CD4-positive, alpha-beta T cell treated with Interleukin-15 for 4 hours (primary cell): Measurements from ENCODE around the gene MAP6.

Experiments used
- DNase-seq: peaks from one replicate; pipeline ENCODE4 v3.0.0-alpha.2; 2020; ENCODE audit warnings: low spot score

The MAP6 gene

DNA sequence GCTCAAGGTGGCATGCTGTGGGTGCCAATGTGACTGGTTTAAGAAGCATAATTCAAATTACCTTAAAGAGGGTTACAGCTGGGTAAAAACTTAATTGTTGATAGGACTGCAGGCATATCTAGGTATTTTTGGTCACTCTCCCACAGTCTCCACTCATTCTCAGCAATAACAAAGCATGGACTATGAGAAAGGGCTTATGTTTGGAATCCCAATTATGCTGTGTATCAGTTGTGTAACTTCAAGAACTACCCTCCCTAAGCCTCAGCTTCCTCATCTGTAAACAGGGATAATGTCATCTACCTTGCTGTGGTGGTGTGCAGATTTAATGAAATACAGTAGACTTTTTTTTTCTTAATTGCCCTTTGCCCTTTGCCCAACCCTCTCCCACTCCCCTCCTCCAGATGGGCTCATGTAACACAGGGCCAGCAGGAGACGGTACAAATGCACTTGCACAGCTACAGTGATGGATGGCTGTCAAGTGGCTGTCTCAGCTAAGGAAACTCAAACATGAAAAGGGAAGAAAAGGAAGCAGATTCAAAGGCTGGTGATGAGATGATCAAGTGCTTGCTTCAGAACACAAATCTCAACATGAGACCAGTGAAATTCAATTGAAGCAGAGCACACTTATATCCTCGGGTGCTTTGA lies 37.6 kb downstream of the MAP6 start:
- DNase-seq: no peak

DNA sequence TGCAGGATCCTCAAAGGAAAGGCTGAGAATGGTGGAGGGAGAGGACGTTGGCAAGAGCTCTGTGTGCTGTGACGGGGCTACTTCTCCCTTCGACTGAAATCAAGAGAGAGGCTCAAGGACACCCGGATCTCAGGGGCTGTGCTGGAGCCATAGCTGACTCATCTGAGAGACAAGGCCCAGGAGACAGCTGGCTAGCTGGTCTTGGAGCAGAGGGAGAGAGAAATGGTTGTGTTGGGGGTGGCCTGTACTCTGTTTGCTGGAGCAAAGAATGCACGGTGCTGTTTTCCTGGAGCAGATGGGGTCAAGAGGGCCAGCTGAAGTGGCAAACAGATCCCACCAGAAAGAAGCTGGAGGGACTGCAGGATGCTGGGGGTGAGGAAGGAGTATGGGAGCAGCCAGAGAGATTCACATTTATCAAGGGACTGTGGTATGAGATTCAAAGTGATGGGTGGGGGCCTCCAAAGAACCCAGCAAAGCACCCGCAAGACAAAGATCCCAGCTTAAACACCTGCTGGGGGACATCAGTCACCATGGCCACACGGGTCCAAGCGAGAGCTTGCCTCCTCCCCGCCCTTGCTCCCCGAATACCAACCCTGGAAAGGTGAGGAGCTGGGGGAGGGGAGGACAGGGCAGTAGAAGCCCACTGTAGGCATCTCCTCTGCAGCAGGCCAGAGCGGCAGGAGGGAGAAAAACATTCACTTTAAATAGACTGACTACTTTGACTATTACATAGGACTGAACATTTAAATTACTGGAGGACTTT lies 40.8 kb downstream of the MAP6 start:
- no peak for DNase-seq

DNA sequence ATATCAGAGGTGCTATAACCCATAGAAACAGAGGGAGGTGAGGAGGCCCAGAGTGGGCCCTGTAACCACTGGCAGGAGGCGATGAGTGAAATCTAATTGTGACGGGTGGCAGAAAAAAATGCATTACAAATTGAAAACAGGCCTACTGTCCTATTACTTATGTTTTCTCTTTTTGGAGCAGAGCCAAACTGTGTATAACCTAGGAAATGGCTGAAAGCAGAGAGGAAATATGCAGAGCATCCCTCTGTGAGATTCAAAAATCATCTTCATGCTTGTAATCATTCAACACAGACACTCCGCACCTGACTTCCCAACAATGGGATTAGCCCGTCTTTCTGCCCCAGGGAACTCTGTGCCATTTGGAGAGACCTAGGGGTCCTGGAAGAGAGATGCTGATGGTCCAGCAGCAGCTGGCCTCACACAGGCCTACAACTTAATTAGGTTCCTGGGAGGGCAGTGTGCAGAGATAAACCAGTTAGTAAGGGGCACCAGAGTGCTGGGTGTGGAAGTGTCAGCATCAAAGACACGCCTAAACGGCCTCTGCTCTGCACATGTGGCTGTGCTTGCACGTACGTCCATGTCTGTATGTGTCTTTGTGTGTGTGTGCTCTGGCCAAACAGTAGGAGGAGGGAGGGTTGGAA lies 41.8 kb downstream of the MAP6 start:
- DNase-seq: no peak

DNA sequence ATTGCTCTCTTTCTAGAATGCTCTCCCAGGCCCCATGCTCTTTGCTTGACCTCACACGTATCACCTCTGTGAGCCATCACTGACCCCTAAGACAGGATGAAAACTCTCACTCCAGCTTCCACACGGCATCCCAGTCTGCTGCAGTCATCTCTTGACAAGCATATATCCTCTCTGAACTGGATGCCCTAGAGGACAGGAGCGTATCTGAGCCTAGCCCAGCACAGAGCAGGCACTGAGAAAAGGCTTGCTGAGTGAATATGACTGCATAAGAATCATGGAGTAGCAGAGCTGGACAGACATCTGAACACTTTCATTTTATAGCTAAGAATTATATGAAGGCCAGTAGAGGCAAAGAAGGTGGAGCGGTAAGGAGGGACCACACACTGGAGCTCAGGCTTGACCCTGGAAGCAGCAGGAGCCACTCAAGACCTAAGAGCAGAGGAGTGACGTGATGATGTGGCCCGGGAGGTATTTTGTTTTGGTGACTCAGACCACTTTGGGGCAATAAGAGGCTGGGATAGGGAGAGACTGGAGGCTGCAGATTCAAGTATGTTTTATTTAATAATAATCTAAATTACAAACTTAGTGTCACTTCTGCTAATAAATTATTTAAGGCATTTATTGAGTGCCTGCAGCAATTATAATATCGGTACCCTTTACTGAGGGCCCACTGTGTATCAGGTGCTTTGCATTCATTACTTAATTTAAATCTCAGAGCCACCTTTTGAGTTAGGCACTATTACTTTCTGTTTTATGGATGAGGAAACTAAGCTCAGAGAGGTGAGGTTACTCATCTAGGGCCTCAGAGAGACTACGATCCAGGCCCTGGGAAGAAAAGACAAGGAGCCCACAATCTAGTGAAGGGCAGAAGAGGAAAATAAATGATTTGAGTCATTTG lies 42.6 kb downstream of the MAP6 start:
- no peak for DNase-seq

DNA sequence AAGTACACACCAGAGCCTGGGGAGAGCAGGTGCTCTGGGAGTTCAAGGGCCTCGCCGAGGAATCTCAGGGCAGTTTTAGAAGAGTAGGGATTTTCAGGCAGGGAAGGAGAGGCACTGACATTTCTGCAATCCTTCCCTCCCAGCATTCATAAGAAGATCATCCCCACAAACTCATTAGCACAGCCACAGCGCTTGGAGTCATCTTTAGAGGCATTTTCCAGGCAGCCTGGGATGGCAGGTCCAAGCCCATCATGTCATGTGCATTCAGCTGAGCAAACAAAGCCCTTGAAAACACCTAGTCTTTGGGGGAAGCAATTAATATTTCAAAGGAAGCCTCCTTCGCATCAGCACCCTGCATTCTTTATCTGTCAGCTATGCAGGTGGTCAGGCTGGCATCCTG lies 43.8 kb downstream of the MAP6 start:
- no peak for DNase-seq

DNA sequence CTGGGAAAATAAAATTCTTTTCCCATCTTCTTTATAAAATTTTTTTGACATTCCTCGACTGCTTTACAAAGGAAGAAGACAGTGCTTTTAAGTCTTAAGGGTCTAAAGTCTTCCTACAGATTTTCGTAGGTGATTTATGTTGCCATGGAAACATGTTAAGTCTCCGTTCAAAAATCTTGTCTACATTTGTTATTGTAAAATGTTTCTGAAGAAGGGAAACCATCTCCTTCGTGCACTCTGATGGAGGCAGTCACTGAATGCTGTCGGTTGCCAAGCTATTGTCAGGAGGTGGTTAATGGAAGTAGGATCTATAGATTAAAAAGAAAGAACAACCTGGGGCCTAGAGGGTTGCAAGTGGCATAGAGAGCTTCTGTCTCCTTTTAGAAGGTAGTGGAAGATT lies 52.6 kb downstream of the MAP6 start:
- DNase-seq: no peak

DNA sequence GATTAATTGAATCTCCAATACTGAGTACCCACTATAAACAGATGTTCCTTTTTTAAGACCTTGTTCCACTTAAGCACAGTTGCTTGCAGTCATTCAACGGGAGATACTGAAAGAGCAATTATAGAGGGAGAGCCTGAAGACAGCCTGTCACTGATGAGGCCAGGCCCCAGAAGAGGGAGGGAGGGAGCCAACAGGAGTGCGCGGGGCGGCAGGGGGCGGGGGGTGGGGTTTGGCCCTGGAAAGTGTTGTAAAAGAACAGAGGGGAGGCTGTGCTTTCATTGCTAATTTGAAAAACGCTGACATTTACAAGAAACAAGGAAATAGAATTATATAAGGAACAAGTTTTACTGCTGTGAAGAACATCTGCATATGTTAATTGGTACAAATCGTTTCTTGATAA lies 53.1 kb downstream of the MAP6 start:
- DNase-seq: no peak

DNA sequence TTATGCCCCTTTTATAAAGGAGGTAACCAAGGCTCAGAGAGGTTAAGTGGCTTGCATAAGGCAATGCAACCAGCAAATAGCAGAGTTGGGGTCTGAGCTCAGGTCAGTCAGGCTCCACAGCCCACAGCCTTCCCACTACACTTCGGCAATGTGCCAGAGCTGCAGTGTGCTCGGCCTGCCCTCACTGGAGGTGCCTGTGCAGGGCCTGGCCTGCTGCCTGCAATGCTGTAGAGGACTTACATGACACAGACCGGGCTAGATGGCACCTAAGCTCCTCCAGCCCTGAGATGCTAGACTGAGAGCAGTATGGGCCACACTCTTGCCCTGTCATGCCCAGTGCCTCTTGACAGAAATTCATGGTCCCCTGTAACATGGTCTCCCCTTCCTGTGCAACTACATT lies 57.0 kb downstream of the MAP6 start:
- DNase-seq: no peak

DNA sequence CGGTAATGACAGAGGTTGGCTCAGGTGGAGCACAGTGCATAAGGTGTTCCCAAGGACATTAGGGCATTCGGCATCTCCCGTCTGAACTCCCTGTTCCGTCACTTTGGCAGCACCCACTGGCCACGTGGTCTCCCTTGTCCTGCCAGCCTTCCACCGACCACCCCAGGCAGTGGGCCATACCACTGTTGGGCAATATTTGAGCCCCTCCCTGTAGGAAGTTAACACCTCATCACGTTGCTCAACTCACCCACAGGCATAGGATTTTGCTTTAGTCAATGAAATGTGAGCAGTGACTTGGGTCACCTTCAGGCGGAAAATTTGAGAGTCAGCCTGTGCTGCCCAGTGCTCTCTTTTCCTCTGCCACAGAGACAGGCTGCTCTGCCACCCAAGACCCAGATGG lies 62.7 kb downstream of the MAP6 start:
- no peak for DNase-seq

DNA sequence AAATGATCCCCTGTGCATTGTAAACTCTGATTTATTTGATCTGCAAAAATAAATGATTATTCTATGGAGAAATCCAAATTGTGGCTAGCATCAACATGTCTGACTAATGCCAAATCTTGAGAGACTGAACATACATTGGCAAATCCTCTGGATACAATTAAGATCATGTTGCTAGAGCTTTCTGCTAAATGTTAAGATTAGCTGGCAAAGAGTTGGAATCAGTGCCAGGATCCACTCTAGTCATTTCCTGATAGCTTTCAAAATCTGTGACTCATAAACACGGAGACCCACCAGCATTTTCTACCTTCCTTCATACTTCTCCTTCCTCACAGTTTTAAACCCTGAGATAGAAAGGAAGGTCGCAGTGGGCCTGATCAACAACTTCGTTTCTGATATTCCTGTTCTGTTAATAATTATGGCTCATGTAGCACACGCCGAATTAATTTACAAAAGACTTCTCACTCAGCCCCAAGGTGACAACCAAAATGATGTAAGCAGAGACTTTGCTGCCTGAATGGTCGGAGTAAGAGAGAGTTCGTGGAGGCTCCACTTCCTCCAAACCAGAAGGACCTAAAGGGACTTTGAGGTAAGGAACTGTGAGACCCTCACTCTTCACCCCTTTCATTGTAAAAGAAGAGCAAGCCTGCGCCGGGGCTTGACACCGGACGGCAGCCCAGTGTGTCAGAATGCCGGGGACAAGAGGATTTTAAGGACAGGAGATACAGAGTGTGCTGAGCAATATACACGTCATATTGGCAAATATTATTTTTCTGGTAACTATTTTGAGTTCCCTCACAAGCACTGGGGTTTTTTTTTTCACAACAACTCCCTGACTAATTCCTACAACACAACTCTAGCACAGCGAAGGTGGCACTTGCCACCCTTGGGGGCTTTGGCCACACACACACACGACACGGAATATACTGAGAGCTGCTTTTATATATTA lies 64.8 kb downstream of the MAP6 start:
- DNase-seq: no peak

DNA sequence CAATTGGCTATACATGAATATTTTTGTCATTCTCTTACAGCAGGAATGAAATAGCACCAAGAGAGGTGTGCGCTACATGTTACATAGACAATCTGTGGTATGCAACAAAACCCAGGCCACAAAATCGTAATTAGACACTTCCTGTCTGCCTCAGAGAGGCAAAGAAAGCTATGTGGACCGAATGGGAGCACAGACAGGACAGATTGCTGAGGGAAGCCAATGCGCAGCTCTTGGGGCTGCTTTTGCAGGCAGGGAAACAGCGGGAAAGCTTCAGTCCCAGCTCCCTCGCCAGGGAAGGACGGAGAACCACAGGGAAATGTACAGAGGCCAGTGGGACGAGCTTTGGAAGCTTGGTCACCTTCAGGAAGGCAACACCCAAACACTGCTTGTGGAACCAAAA lies 65.9 kb downstream of the MAP6 start:
- no peak for DNase-seq

DNA sequence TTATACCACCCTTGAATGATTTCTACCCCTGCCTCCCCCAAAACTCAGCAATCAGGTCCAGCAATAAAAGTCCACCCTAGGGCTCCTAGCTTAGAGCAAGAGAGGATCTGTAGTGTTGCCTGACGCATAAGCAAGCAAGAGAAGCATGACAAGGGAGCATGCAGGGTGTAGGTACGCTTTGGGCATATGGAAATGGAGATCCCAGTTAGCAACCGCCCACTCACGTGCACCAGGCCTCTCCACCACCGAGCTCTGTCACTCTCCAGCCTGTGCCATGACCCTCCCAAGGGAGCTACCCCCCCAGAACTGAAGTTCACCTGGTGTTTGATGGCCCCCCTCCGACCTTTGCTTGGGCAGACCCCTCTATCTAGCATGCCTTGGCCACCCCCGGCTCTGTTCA lies 67.3 kb downstream of the MAP6 start:
- DNase-seq: no peak

DNA sequence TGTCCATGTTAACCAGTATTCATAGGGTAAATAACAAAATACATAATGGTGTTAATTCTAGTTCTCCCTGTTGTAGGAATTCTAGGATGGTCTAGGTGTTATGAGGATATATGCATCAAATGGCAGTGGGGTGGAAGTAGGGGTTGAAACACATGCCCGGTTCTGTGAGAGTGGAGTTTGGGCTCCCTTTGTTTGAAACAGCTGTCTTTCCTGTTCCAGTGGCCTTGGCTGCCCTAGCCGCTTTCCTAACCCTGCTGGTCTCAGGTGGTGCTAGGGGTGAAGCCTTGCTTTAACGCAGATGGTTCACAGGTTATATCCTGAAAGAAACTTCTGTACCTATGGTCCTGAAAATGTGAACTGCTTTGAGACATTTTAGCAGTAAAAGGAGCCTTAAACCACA lies 68.5 kb downstream of the MAP6 start:
- DNase-seq: no peak

DNA sequence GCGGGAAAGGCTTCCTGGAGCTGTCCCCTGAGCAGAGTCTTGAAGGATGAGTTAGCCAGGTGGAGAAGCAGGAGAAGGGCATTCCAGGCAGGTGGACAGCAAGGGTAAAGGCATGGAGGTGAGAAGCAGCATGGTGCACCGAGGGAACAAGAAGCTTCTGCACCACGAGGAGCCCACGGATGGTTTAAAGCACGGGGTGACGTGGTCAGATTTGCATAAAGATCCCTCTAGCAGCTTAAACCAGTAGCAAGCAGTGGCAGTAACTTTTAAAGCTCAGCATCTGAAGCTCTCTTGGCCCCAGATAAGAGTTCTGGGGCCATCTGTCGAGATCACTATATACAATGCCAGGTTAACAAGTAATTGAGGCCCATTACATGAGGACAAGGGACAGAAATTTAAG lies 69.9 kb downstream of the MAP6 start:
- no peak for DNase-seq

DNA sequence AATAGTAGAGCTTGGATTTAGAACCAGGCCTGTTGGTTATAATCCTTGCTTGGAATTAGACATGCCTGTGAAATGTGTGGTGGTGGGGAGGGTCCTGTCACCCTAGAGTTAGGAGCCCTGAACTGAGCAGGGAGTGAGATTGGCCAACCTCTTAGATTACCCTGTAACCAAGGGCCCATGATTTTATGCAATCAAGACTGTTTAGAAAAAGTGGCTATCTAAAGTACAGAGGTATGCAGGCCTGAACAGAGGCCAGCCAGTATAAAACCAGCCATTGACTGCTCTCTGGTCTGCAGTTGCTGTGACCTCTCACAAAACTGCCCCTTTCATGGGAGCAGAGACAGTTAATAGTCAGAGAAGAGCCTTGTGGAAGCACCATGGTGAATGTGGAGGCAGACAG lies 70.6 kb downstream of the MAP6 start:
- no peak for DNase-seq

DNA sequence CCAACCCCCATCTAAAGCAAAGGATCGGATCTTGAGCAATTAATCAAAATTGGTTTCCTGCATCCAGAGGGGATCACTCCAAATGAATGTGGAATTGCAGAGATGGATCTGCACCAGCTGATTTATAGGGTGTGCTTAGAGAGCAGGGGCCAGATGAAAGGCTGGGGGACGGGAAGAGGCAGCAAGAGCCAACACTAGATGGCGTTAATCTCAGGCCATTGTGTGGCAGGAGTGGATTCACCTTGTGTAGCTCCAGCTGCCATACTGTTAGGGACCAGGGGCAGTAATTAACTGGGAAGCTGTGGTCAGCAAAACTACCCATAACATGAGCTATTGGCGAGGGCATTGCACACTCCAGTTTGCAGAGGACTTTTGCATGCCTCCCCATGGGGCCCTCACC lies 71.2 kb downstream of the MAP6 start:
- DNase-seq: no peak

DNA sequence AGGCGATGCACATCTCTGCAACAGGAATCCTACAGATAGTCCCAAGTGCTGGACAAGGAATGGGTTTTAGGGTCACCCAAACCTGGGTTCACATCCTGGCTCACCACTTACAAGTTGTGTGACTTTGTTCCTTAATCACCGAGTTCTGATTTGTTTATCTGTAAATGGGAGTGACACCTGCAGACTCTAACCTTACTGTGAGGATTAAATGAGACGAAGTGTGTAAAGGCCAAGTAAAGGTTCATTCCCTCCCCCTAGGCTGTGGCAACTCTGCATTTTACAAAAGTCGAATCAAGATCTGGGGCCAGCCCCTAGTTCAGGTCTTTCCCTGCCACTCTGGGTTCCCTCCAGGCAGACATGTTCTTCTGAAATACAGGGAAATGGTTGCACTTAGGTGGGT lies 71.9 kb downstream of the MAP6 start:
- no peak for DNase-seq

DNA sequence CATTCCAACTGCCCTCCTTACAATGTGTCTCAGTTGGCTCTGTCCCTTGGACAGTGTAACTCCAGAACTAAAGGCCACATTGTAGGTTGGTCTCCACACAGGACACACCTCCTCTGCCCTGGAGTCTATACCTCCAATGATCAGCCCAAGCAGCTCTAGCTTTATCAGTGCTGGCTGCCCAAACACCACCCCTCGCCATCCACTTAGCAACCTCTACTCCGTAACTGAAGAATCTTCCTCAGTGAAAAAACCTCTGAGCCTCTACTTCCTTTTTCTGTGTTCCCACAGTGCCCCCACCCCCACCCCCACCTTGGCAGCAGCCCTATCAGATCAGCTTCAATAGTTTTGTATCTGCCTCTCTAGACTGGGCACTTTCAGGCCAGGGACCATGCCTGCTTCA lies 73.4 kb downstream of the MAP6 start:
- DNase-seq: no peak

DNA sequence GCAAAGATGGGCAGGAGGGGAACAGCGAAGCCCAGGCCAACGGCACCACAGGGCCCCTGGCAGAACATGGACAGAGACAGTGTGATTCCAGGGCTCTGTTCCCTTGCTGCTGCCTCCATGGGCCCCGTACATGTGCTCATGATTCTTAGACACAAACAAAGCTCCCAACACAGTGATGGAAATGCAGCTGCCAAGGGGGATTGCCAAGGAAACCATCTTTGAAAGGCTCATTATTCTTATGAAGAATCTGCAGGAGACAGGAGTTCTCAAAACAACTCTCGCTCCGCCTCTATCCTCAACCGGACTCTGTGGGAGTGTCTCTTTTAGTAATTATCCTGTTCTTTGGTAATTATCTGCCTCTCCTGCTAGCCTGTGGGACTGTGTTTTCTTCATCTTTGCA lies 74.6 kb downstream of the MAP6 start:
- DNase-seq: no peak

DNA sequence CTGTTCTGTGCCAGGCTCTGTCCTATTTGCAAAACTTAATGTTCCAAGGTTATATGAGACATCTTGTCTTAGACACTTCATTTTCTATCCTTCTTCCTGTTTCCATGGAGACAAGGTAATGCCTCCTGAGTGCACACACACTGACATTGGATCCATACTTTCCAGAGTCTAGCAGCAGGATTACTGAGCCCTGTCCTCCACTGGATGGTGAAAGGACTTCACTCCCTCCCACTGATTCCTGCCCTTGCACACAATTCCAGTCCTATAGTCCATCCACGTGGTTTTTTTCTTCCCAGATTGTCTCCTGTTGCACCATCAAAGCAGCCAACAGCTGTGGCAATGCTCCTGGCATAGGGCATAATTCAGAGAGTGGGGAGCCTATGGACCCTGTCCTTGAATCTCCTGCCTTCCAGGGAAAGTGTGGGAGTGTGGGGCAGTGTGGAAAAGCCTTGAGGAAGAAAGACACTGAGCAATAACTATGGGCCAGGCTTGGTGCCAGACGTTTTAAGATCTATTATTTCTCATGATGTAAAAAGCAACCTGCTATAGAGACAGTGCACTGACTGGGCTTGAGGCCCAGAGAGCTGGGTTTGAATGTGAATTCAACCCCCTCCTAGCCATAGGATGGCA lies 75.4 kb downstream of the MAP6 start:
- DNase-seq: no peak

DNA sequence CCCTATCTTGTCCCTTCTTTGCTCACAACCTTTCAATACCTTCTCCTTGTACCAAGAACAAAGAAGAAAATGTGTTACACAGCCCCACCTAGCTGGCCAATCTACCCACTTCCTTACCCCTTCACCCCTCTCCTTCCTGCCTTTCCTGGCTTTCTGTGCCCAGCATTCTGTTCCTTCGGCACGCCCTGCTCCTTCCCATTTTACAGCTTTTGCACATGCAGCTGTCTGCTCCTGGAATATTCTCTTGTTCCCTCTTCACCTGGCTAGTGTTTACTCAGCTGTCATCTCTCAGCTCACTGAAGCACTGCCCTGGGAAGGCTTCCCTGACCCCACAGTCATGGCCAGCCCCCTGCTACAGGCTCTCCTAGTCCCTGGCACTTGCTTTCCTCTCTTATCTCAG lies 76.1 kb downstream of the MAP6 start:
- DNase-seq: no peak
